ENCODE measurements around the gene PDHB. TPM values are rescaled to one million over a fixed set of nuclear protein-coding genes. Genes with fewer than 3 reads are reported as not detected.
A peak's percentile ranks its signal among the peaks of the same experiment; 100 is the strongest.

The PDHB gene
- total RNA-seq, 1 donor from 2014 or later: 319 TPM

- no peak for DNase-seq (ENCODE audit: low read depth)
Observed at GRCh38 chr3:58404396-58404795, 29.2 kb downstream of the PDHB start.

- DNase-seq (ENCODE audit: low read depth): no peak
Observed at GRCh38 chr3:58403513-58404109, 30.0 kb downstream of the PDHB start.

GRCh38 chr3:58398669-58399333 is 34.8 kb downstream of the PDHB start:
- no peak for DNase-seq (ENCODE audit: low read depth)

GRCh38 chr3:58394339-58394738 is 39.3 kb downstream of the PDHB start:
- DNase-seq (ENCODE audit: low read depth): no peak

GRCh38 chr3:58392181-58392580 is 41.5 kb downstream of the PDHB start:
- no peak for DNase-seq (ENCODE audit: low read depth)

- no peak for DNase-seq (ENCODE audit: low read depth)
Observed at GRCh38 chr3:58391156-58391865, 42.3 kb downstream of the PDHB start.

- DNase-seq (ENCODE audit: low read depth): peak; percentile 32
Observed at GRCh38 chr3:58388550-58389091, 45.0 kb downstream of the PDHB start.

GRCh38 chr3:58387650-58388546 is 45.7 kb downstream of the PDHB start:
- DNase-seq (ENCODE audit: low read depth): no peak

GRCh38 chr3:58386626-58387365 is 46.8 kb downstream of the PDHB start:
- peak; percentile 47 for DNase-seq (ENCODE audit: low read depth)

- DNase-seq (ENCODE audit: low read depth): no peak
Observed at GRCh38 chr3:58384381-58385090, 49.1 kb downstream of the PDHB start.

GRCh38 chr3:58383904-58384303 is 49.7 kb downstream of the PDHB start:
- peak; percentile 97 for DNase-seq (ENCODE audit: low read depth)

- DNase-seq (ENCODE audit: low read depth): peak; percentile 53
Observed at GRCh38 chr3:58383476-58383875, 50.2 kb downstream of the PDHB start.

GRCh38 chr3:58379351-58380073 is 54.1 kb downstream of the PDHB start:
- no peak for DNase-seq (ENCODE audit: low read depth)

- DNase-seq (ENCODE audit: low read depth): no peak
Observed at GRCh38 chr3:58377750-58378149, 55.9 kb downstream of the PDHB start.

Other genes with a start within 250 kb of the PDHB start
- gene DNASE1L3, start 222.9 kb downstream of the PDHB start, total RNA-seq: not detected in 2 replicates
- 5.8 and 6.1 TPM in 2 replicates for gene ABHD6, start 196.0 kb downstream of the PDHB start, total RNA-seq
- 13.3 and 16.0 TPM in 2 replicates for gene RPP14, start 127.6 kb downstream of the PDHB start, total RNA-seq
- 14.5 and 18.5 TPM in 2 replicates for gene HTD2, start 127.3 kb downstream of the PDHB start, total RNA-seq
- 21.9 and 23.2 TPM in 2 replicates for gene PXK, start 100.9 kb downstream of the PDHB start, total RNA-seq
- 11.7 and 14.0 TPM in 2 replicates for gene KCTD6, start 58.3 kb upstream of the PDHB start, total RNA-seq
- 0.16 and 0.91 TPM in 2 replicates for gene ACOX2, start 103.4 kb upstream of the PDHB start, total RNA-seq
- not detected in 2 replicates for gene FAM107A, start 143.6 kb upstream of the PDHB start, total RNA-seq
- not detected in 2 replicates for gene FAM3D, start 232.9 kb upstream of the PDHB start, total RNA-seq